WTC11 (cell line): ENCODE measurements around the gene PURA. TPM values are rescaled to one million over a fixed set of nuclear protein-coding genes. Genes with fewer than 3 reads are reported as not detected.

Experiments used
- ATAC-seq: fragments of 200-7000 bp; cut with Tn5 transposase; 2 replicates; pipeline ENCODE4 v1.10.0; 2021; ENCODE audit warnings: mild to moderate bottlenecking, moderate library complexity
- CTCF ChIA-PET: fragments of 300-600 bp; sonication (Branson Sonifier 250); formaldehyde crosslinking; loops from one replicate; lab custom pipeline; 2021; ENCODE audit warnings: antibody characterized with exemption; lab: Charles Lee
- POLR2A ChIA-PET: fragments of 350-600 bp; sonication (Branson Sonifier 250); formaldehyde crosslinking; loops from one replicate; lab custom pipeline; 2021; ENCODE audit warnings: antibody characterized with exemption; lab: Charles Lee
- DNase-seq: peaks from one replicate; pipeline ENCODE4 v3.0.0; 2021; ENCODE audit warnings: low spot score
- H3K27ac Mint-ChIP-seq: 2 replicates; pipeline ENCODE4 v1.8.0; 2021; ENCODE audit warnings: mixed read lengths
- H3K27me3 Mint-ChIP-seq: 2 replicates; pipeline ENCODE4 v1.8.0; 2021; ENCODE audit warnings: low read depth, mild to moderate bottlenecking, moderate library complexity, mixed read lengths
- H3K36me3 Mint-ChIP-seq: 2 replicates; pipeline ENCODE4 v1.8.0; 2021; ENCODE audit warnings: mixed read lengths
- H3K4me1 Mint-ChIP-seq: 2 replicates; pipeline ENCODE4 v1.8.0; 2022; ENCODE audit warnings: mixed read lengths
- H3K4me3 Mint-ChIP-seq: 2 replicates; pipeline ENCODE4 v1.8.0; 2021; ENCODE audit warnings: mild to moderate bottlenecking, moderate library complexity, mixed read lengths
- H3K9me3 Mint-ChIP-seq: 2 replicates; pipeline ENCODE4 v1.8.0; 2021; ENCODE audit warnings: mixed read lengths
- CREM ChIP-seq: sonication (generic); formaldehyde crosslinking; IDR thresholded peaks from 2 replicates; pipeline ENCODE4 v1.8.1; 2022; ENCODE audit warnings: mild to moderate bottlenecking, missing genetic modification reagents, moderate library complexity
- ESRRA ChIP-seq: sonication (generic); formaldehyde crosslinking; IDR thresholded peaks from 2 replicates; pipeline ENCODE4 v1.8.1; 2022; ENCODE audit warnings: mild to moderate bottlenecking, missing genetic modification reagents, borderline replicate concordance
- GRHL2 ChIP-seq: fragments of 250-450 bp; sonication (Bioruptor Pico); IDR thresholded peaks from 2 replicates; pipeline ENCODE4 v1.8.0; 2022; ENCODE audit warnings: mild to moderate bottlenecking, moderate library complexity; ENCODE audit not compliant: insufficient replicate concordance, severe bottlenecking
- MLX ChIP-seq: sonication (generic); formaldehyde crosslinking; IDR thresholded peaks from 2 replicates; pipeline ENCODE4 v1.8.1; 2023; ENCODE audit warnings: mild to moderate bottlenecking, missing genetic modification reagents, moderate library complexity
- MYBL2 ChIP-seq: sonication (generic); formaldehyde crosslinking; IDR thresholded peaks from 2 replicates; pipeline ENCODE4 v1.8.1; 2023; ENCODE audit warnings: mild to moderate bottlenecking, moderate library complexity, missing genetic modification reagents
- NFE2L1 ChIP-seq: sonication (generic); formaldehyde crosslinking; IDR thresholded peaks from 2 replicates; pipeline ENCODE4 v1.8.1; 2023; ENCODE audit warnings: missing genetic modification reagents
- OVOL2 ChIP-seq: fragments of 250-450 bp; sonication (Bioruptor Pico); IDR thresholded peaks from 2 replicates; pipeline ENCODE4 v1.9.0; 2021; ENCODE audit warnings: mild to moderate bottlenecking, borderline replicate concordance
- PRRX2 ChIP-seq: fragments of 250-450 bp; sonication (Bioruptor Pico); IDR thresholded peaks from 2 replicates; pipeline ENCODE4 v1.8.0; 2021; ENCODE audit warnings: mild to moderate bottlenecking
- SMAD4 ChIP-seq: sonication (generic); formaldehyde crosslinking; IDR thresholded peaks from 2 replicates; pipeline ENCODE4 v1.8.0; 2022; ENCODE audit warnings: mild to moderate bottlenecking, missing genetic modification reagents
- TCF7 ChIP-seq: sonication (generic); formaldehyde crosslinking; IDR thresholded peaks from 2 replicates; pipeline ENCODE4 v1.8.0; 2022; ENCODE audit warnings: mild to moderate bottlenecking, low read depth, missing genetic modification reagents, moderate library complexity
- ZNF219 ChIP-seq: sonication (generic); formaldehyde crosslinking; IDR thresholded peaks from 2 replicates; pipeline ENCODE4 v1.8.0; 2023; ENCODE audit warnings: missing genetic modification reagents, mild to moderate bottlenecking, borderline replicate concordance
- ZNF317 ChIP-seq: sonication (generic); formaldehyde crosslinking; IDR thresholded peaks from 2 replicates; pipeline ENCODE4 v1.8.1; 2023; ENCODE audit warnings: low read depth, mild to moderate bottlenecking, moderate library complexity, missing genetic modification reagents, borderline replicate concordance
- ZNF396 ChIP-seq: fragments of 250-450 bp; sonication (Bioruptor Pico); IDR thresholded peaks from 2 replicates; pipeline ENCODE4 v1.8.0; 2021; ENCODE audit warnings: mild to moderate bottlenecking, moderate library complexity, borderline replicate concordance
- ZNF671 ChIP-seq: fragments of 250-450 bp; sonication (Bioruptor Pico); IDR thresholded peaks from 2 replicates; pipeline ENCODE4 v1.8.0; 2021; ENCODE audit warnings: mild to moderate bottlenecking
- ZSCAN18 ChIP-seq: fragments of 250-450 bp; sonication (Bioruptor Pico); IDR thresholded peaks from 2 replicates; pipeline ENCODE4 v2.1.2; 2022; ENCODE audit warnings: mild to moderate bottlenecking, moderate library complexity
- total RNA-seq: library from RNA; stranded (reverse); gene quantifications from 3 replicates; pipeline ENCODE4 v1.2.3, GENCODE V29; 2021
- TF ChIP-seq, protein P1 (sequence below): sonication (generic); formaldehyde crosslinking; IDR thresholded peaks from 2 replicates; pipeline ENCODE4 v1.8.0; 2023; ENCODE audit warnings: mild to moderate bottlenecking, missing genetic modification reagents
- TF ChIP-seq, protein P2 (sequence below): sonication (generic); formaldehyde crosslinking; IDR thresholded peaks from 2 replicates; pipeline ENCODE4 v1.8.1; 2023; ENCODE audit warnings: mild to moderate bottlenecking, missing genetic modification reagents, moderate library complexity
- TF ChIP-seq, protein P3 (sequence below): sonication (generic); formaldehyde crosslinking; IDR thresholded peaks from 2 replicates; pipeline ENCODE4 v1.8.0; 2022; ENCODE audit warnings: mild to moderate bottlenecking, missing genetic modification reagents
- TF ChIP-seq, protein P4 (sequence below): sonication (generic); formaldehyde crosslinking; IDR thresholded peaks from 2 replicates; pipeline ENCODE4 v1.8.1; 2022; ENCODE audit warnings: missing genetic modification reagents, borderline replicate concordance

PURA gene
- total RNA-seq, 1 experiment from 2014 or later, result 9.0 TPM

- TF ChIP-seq, protein P1, sequence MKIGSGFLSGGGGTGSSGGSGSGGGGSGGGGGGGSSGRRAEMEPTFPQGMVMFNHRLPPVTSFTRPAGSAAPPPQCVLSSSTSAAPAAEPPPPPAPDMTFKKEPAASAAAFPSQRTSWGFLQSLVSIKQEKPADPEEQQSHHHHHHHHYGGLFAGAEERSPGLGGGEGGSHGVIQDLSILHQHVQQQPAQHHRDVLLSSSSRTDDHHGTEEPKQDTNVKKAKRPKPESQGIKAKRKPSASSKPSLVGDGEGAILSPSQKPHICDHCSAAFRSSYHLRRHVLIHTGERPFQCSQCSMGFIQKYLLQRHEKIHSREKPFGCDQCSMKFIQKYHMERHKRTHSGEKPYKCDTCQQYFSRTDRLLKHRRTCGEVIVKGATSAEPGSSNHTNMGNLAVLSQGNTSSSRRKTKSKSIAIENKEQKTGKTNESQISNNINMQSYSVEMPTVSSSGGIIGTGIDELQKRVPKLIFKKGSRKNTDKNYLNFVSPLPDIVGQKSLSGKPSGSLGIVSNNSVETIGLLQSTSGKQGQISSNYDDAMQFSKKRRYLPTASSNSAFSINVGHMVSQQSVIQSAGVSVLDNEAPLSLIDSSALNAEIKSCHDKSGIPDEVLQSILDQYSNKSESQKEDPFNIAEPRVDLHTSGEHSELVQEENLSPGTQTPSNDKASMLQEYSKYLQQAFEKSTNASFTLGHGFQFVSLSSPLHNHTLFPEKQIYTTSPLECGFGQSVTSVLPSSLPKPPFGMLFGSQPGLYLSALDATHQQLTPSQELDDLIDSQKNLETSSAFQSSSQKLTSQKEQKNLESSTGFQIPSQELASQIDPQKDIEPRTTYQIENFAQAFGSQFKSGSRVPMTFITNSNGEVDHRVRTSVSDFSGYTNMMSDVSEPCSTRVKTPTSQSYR (CRISPR knock-in tag), result no peak
- TF ChIP-seq ZNF317, result no peak
Observed at GRCh38 chr5:140162781-140163180, 48.9 kb downstream of the PURA start (continued).

GRCh38 chr5:140165101-140165922 is 51.4 kb downstream of the PURA start:
- no peak for DNase-seq
- Mint-ChIP-seq H3K27ac (no peak overlapping the region), H3K4me1 (peaks cover 14% of the 10 kb centered on the region), H3K27me3 (peaks cover 8% of the 10 kb centered on the region), H3K9me3 (no peaks in the 10 kb centered on the region), H3K36me3 (no peaks in the 10 kb centered on the region), H3K4me3 (no peak overlapping the region)
- ChIA-PET CTCF (interaction anchor here (1.1 to 1.4 kb wide), 4 partner anchors 9 to 197 kb away, joined by 3 to 5 read pairs (median 3); partner anchors contain the start of gene CYSTM1), POLR2A (no interaction called here)
- TF ChIP-seq ZSCAN18 (CRISPR knock-in tag), result no peak
- TF ChIP-seq, protein P2, sequence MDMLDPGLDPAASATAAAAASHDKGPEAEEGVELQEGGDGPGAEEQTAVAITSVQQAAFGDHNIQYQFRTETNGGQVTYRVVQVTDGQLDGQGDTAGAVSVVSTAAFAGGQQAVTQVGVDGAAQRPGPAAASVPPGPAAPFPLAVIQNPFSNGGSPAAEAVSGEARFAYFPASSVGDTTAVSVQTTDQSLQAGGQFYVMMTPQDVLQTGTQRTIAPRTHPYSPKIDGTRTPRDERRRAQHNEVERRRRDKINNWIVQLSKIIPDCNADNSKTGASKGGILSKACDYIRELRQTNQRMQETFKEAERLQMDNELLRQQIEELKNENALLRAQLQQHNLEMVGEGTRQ (CRISPR knock-in tag), result no peak
- TF ChIP-seq ZNF396 (CRISPR knock-in tag), result no peak
- no peak for TF ChIP-seq OVOL2 (CRISPR knock-in tag)
- TF ChIP-seq, protein P3, sequence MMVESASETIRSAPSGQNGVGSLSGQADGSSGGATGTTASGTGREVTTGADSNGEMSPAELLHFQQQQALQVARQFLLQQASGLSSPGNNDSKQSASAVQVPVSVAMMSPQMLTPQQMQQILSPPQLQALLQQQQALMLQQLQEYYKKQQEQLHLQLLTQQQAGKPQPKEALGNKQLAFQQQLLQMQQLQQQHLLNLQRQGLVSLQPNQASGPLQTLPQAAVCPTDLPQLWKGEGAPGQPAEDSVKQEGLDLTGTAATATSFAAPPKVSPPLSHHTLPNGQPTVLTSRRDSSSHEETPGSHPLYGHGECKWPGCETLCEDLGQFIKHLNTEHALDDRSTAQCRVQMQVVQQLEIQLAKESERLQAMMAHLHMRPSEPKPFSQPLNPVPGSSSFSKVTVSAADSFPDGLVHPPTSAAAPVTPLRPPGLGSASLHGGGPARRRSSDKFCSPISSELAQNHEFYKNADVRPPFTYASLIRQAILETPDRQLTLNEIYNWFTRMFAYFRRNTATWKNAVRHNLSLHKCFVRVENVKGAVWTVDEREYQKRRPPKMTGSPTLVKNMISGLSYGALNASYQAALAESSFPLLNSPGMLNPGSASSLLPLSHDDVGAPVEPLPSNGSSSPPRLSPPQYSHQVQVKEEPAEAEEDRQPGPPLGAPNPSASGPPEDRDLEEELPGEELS (CRISPR knock-in tag), result no peak
- no peak for TF ChIP-seq MLX (CRISPR knock-in tag)
- TF ChIP-seq ESRRA, result no peak
- TF ChIP-seq SMAD4 (CRISPR knock-in tag), result no peak
- TF ChIP-seq, protein P4, sequence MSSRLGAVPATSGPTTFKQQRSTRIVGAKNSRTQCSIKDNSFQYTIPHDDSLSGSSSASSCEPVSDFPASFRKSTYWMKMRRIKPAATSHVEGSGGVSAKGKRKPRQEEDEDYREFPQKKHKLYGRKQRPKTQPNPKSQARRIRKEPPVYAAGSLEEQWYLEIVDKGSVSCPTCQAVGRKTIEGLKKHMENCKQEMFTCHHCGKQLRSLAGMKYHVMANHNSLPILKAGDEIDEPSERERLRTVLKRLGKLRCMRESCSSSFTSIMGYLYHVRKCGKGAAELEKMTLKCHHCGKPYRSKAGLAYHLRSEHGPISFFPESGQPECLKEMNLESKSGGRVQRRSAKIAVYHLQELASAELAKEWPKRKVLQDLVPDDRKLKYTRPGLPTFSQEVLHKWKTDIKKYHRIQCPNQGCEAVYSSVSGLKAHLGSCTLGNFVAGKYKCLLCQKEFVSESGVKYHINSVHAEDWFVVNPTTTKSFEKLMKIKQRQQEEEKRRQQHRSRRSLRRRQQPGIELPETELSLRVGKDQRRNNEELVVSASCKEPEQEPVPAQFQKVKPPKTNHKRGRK (CRISPR knock-in tag), result no peak
- TF ChIP-seq ZNF671 (CRISPR knock-in tag), result no peak
- no peak for TF ChIP-seq CREM
- no peak for TF ChIP-seq MYBL2 (CRISPR knock-in tag)
- TF ChIP-seq TCF7 (CRISPR knock-in tag), result no peak
- no peak for TF ChIP-seq GRHL2
- TF ChIP-seq NFE2L1 (CRISPR knock-in tag), result no peak
- no peak for TF ChIP-seq ZNF317
- TF ChIP-seq ZNF219, result no peak
- TF ChIP-seq PRRX2 (CRISPR knock-in tag), result no peak
- no peak for ATAC-seq
